ENCODE measurements around the gene RXFP1. TPM values are rescaled to one million over a fixed set of nuclear protein-coding genes. Genes with fewer than 3 reads are reported as not detected.

RXFP1 gene
- total RNA-seq, 4 donors from 2014 or later, result not detected

DNA sequence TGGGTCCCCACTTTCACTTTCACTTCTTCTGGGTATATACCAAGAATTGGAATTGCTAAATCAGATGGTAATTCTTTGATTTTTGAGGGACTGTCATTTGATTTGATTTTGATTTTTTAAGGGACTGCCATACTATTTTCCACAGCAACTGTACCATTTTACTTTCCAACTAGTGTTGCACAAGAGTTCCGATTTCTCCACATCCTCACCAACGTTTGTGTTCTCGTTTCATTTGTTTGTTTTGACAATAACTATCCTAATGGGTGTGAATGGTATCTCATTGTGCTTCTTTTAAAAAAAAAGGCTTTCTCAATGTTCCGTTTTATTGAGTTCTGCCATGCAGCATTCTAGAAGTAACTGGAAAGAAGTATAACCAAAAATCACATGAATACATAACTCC, 87.4 kb downstream of the RXFP1 start:
- Histone ChIP-seq H3K36me3 (no peaks in the 10 kb centered on the region), H3K27ac (no peak overlapping the region), H3K27me3 (no peaks in the 10 kb centered on the region), H3K4me3 (no peak overlapping the region), H3K9me3 (no peaks in the 10 kb centered on the region), H3K4me1 (no peaks in the 10 kb centered on the region)
- TF ChIP-seq, protein P1, sequence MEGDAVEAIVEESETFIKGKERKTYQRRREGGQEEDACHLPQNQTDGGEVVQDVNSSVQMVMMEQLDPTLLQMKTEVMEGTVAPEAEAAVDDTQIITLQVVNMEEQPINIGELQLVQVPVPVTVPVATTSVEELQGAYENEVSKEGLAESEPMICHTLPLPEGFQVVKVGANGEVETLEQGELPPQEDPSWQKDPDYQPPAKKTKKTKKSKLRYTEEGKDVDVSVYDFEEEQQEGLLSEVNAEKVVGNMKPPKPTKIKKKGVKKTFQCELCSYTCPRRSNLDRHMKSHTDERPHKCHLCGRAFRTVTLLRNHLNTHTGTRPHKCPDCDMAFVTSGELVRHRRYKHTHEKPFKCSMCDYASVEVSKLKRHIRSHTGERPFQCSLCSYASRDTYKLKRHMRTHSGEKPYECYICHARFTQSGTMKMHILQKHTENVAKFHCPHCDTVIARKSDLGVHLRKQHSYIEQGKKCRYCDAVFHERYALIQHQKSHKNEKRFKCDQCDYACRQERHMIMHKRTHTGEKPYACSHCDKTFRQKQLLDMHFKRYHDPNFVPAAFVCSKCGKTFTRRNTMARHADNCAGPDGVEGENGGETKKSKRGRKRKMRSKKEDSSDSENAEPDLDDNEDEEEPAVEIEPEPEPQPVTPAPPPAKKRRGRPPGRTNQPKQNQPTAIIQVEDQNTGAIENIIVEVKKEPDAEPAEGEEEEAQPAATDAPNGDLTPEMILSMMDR (IDR thresholded peaks at IDR 0.05 in 4 of 5, conservative IDR thresholded peaks at IDR 0.05 in 1 of 5), result no peak
- TF ChIP-seq POLR2A (IDR thresholded peaks at IDR 0.05), result no peak
- DNase-seq, result no peak
- intact Hi-C loops (cut with DNase I; ENCODE audit: low total_unique reads) (no loop called here), in situ Hi-C loops (cut with MboI; ENCODE audit: low sequenced_read_pairs in 4 of 4) (loop anchor here in 1 of 4 donors (25.0 kb wide), 1 partner anchor 622 kb away; no protein-coding TSS in a partner anchor)
- no peak for ATAC-seq

DNA sequence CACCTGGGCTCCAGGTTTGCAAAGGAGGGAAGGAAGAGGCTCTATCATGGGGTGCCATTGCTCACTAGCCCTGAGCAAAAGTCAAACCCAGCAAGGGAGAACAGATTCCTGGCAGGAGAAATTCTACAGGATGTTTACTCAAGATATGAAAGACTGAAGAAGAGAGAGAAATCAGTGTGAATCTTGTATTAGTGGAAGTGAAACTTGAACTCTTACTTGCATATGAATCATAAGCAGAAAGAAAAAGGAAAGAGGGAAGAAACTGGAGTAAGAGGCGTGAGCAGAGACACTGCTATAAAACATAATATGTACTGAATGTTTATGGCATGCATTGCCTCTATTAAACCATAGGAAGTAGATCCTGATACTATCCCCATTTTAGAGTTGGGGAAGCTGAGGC, 89.1 kb downstream of the RXFP1 start:
- DNase-seq, result no peak
- Histone ChIP-seq H3K27ac (no peak overlapping the region), H3K4me3 (no peak overlapping the region), H3K27me3 (no peaks in the 10 kb centered on the region), H3K4me1 (no peaks in the 10 kb centered on the region), H3K36me3 (no peaks in the 10 kb centered on the region), H3K9me3 (no peaks in the 10 kb centered on the region)
- TF ChIP-seq POLR2A (IDR thresholded peaks at IDR 0.05), result no peak
- no peak for ATAC-seq
- in situ Hi-C loops (cut with MboI; ENCODE audit: low sequenced_read_pairs in 4 of 4), result loop anchor here in 1 of 4 donors (25.0 kb wide), 1 partner anchor 623 kb away; no protein-coding TSS in a partner anchor
- intact Hi-C loops (cut with DNase I; ENCODE audit: low total_unique reads), result no loop called here

DNA sequence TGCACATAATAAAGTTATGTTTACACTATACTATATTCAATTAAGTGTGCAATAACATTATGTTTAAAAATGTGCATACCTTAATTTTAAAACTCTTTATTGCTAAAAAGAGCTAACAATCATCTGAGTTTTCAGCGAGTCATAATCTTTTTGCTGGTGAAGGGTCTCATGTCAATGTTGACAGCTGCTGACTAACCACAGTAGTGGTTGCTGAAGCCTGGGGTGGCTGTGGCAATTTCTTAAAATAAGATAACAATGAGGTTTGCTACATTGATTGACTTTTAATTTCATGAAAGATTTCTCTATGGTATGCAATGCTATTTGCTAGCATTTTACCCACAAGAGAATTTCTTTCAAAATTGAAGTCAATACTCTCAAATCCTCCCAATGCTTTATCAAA, 91.4 kb downstream of the RXFP1 start:
- Histone ChIP-seq H3K27ac (no peak overlapping the region), H3K4me3 (no peak overlapping the region), H3K4me1 (no peaks in the 10 kb centered on the region), H3K36me3 (no peaks in the 10 kb centered on the region), H3K9me3 (no peaks in the 10 kb centered on the region), H3K27me3 (no peaks in the 10 kb centered on the region)
- ATAC-seq, result no peak
- intact Hi-C loops (cut with DNase I; ENCODE audit: low total_unique reads), result no loop called here
- TF ChIP-seq, protein P1 (IDR thresholded peaks at IDR 0.05 in 4 of 5, conservative IDR thresholded peaks at IDR 0.05 in 1 of 5), result no peak
- TF ChIP-seq POLR2A (IDR thresholded peaks at IDR 0.05), result no peak
- DNase-seq, result no peak
- in situ Hi-C loops (cut with MboI; ENCODE audit: low sequenced_read_pairs in 4 of 4), result loop anchor here in 1 of 4 donors (25.0 kb wide), 1 partner anchor 626 kb away; no protein-coding TSS in a partner anchor

GRCh38 chr4:158617956-158618355, 96.3 kb downstream of the RXFP1 start:
- Histone ChIP-seq H3K36me3 (no peaks in the 10 kb centered on the region), H3K27me3 (no peaks in the 10 kb centered on the region), H3K9me3 (no peaks in the 10 kb centered on the region), H3K4me3 (no peak overlapping the region), H3K27ac (no peak overlapping the region), H3K4me1 (no peaks in the 10 kb centered on the region)
- in situ Hi-C loops (cut with MboI; ENCODE audit: low sequenced_read_pairs in 4 of 4) (loop anchor here in 1 of 4 donors (25.0 kb wide), 1 partner anchor 631 kb away; no protein-coding TSS in a partner anchor), intact Hi-C loops (cut with DNase I; ENCODE audit: low total_unique reads) (no loop called here)
- ATAC-seq (no peak), DNase-seq (no peak)
- TF ChIP-seq, protein P1 (IDR thresholded peaks at IDR 0.05 in 4 of 5, conservative IDR thresholded peaks at IDR 0.05 in 1 of 5), result no peak
- TF ChIP-seq POLR2A (IDR thresholded peaks at IDR 0.05), result no peak

GRCh38 chr4:158621729-158622128, 100.0 kb downstream of the RXFP1 start:
- Histone ChIP-seq H3K27me3 (no peaks in the 10 kb centered on the region), H3K4me3 (no peak overlapping the region), H3K27ac (no peak overlapping the region), H3K36me3 (no peaks in the 10 kb centered on the region), H3K4me1 (peaks cover 16 to 20% of the 10 kb centered on the region in 2 donors), H3K9me3 (no peaks in the 10 kb centered on the region)
- TF ChIP-seq, protein P1 (IDR thresholded peaks at IDR 0.05 in 4 of 5, conservative IDR thresholded peaks at IDR 0.05 in 1 of 5), result no peak
- TF ChIP-seq POLR2A (IDR thresholded peaks at IDR 0.05), result no peak
- no peak for DNase-seq
- in situ Hi-C loops (cut with MboI; ENCODE audit: low sequenced_read_pairs in 4 of 4) (loop anchor here (5.0 to 25.0 kb wide), 4 partner anchors 367 to 634 kb away; no protein-coding TSS in a partner anchor), intact Hi-C loops (cut with DNase I; ENCODE audit: low total_unique reads) (no loop called here)
- no peak for ATAC-seq
